Caco-2 (cell line): ENCODE measurements around the gene ITGA7. TPM values are rescaled to one million over a fixed set of nuclear protein-coding genes. Genes with fewer than 3 reads are reported as not detected.

ENCODE experiments used
- BruUV-seq: library from RNA; stranded (reverse); fragments of 400-500 nt; replicated peaks from 2 replicates; lab custom pipeline; 2021; lab: Mats Ljungman, UMichigan
- CTCF ChIA-PET: fragments of 300-600 bp; sonication (Branson Sonifier 250); formaldehyde crosslinking; loops from one replicate; lab custom pipeline; 2022; ENCODE audit warnings: antibody characterized with exemption; lab: Charles Lee
- POLR2A ChIA-PET: fragments of 300-600 bp; sonication (Branson Sonifier 250); formaldehyde crosslinking; loops from one replicate; lab custom pipeline; 2022; ENCODE audit warnings: antibody characterized with exemption; lab: Charles Lee
- DNase-seq, 2 experiments: peaks; one replicate each; pipeline versions ENCODE4 v3.0.0 to v3.0.0-alpha.2; 2020 to 2022
- H3K27me3 ChIP-seq: replicated peaks from 2 replicates; pipeline ENCODE4 v1.6.0; 2011; ENCODE audit warnings: low read length; ENCODE audit not compliant: control insufficient read depth, insufficient read depth
- H3K36me3 ChIP-seq: 2 replicates; pipeline ENCODE4 v1.5.1; 2011; ENCODE audit warnings: low read length; ENCODE audit not compliant: control insufficient read depth, insufficient read depth
- H3K4me1 ChIP-seq: fragments of 250-450 bp; sonication (Bioruptor Pico); 2 replicates; pipeline ENCODE4 v1.5.1; 2020; ENCODE audit warnings: mild to moderate bottlenecking
- H3K4me3 ChIP-seq: 2 replicates; pipeline ENCODE4 v1.5.1; 2011; ENCODE audit warnings: low read depth, mild to moderate bottlenecking, control low read depth, low read length
- H3K9me3 ChIP-seq: fragments of 250-450 bp; sonication (Bioruptor Pico); 2 replicates; pipeline ENCODE4 v1.5.1; 2020; ENCODE audit warnings: mild to moderate bottlenecking, moderate library complexity
- H3K27ac Mint-ChIP-seq: one replicate; pipeline ENCODE4 v1.8.0; 2022; ENCODE audit warnings: mixed read lengths; ENCODE audit not compliant: unreplicated experiment
- H3K27me3 Mint-ChIP-seq: one replicate; pipeline ENCODE4 v1.8.0; 2022; ENCODE audit warnings: mixed read lengths; ENCODE audit not compliant: insufficient read depth, unreplicated experiment
- H3K36me3 Mint-ChIP-seq: one replicate; pipeline ENCODE4 v1.8.0; 2022; ENCODE audit warnings: mild to moderate bottlenecking, mixed read lengths; ENCODE audit not compliant: insufficient read depth, unreplicated experiment
- H3K4me1 Mint-ChIP-seq: one replicate; pipeline ENCODE4 v1.8.0; 2022; ENCODE audit warnings: low read depth, mixed read lengths; ENCODE audit not compliant: unreplicated experiment
- H3K4me3 Mint-ChIP-seq: one replicate; pipeline ENCODE4 v1.8.0; 2022; ENCODE audit warnings: mild to moderate bottlenecking, moderate library complexity, mixed read lengths; ENCODE audit not compliant: unreplicated experiment
- H3K9me3 Mint-ChIP-seq: one replicate; pipeline ENCODE4 v1.8.0; 2022; ENCODE audit warnings: mixed read lengths; ENCODE audit not compliant: unreplicated experiment
- CTCF ChIP-seq, 2 experiments: fragments of 200-600 bp in 1 of 2; IDR thresholded peaks; 1 replicate in 1 of 2; 2 replicates in 1 of 2; pipeline versions ENCODE4 v1.5.1 to v1.8.0; 2011 to 2022; ENCODE audit warnings: antibody characterized with exemption in 1 of 2, control low read depth in 1 of 2, inconsistent platforms in 1 of 2, low read depth in 1 of 2, low read length in 1 of 2, mild to moderate bottlenecking in 1 of 2, moderate library complexity in 1 of 2; ENCODE audit not compliant: insufficient read depth in 1 of 2, severe bottlenecking in 1 of 2, unreplicated experiment in 1 of 2
- intact Hi-C: fragments of 100-400 bp; cut with micrococcal nuclease; formaldehyde crosslinking; loops from one replicate; pipeline ENCODE4 v1.10.0; 2022; ENCODE audit not compliant: unreplicated experiment
- total RNA-seq: library from RNA; stranded (reverse); gene quantifications from 2 replicates; pipeline ENCODE4 v1.2.3, GENCODE V29; 2022

ITGA7 gene
- total RNA-seq, 1 experiment from 2014 or later: 46.1 TPM

- Mint-ChIP-seq H3K27me3 (peaks cover 6% of the 10 kb centered on the region), H3K36me3 (no peaks in the 10 kb centered on the region), H3K27ac (no peak overlapping the region), H3K4me3 (no peak overlapping the region), H3K9me3 (no peaks in the 10 kb centered on the region), H3K4me1 (no peaks in the 10 kb centered on the region)
- Histone ChIP-seq H3K27me3 (no peaks in the 10 kb centered on the region), H3K36me3 (no peaks in the 10 kb centered on the region), H3K4me1 (no peaks in the 10 kb centered on the region), H3K9me3 (no peaks in the 10 kb centered on the region), H3K4me3 (no peak overlapping the region)
- DNase-seq: no peak
- ChIA-PET CTCF (no interaction called here), POLR2A (no interaction called here)
- BruUV-seq: no TSS peak
- TF ChIP-seq CTCF (IDR thresholded peaks at IDR 0.05; ENCODE audit: insufficient read depth in 1 of 2, low read depth in 1 of 2, low read length in 1 of 2, severe bottlenecking in 1 of 2, unreplicated experiment in 1 of 2): no peak
- intact Hi-C loops: no loop called here
These were observed 71.5 kb downstream of the ITGA7 start for GRCh38 chr12:55636116-55636655.

Other genes starting within 250 kb of the ITGA7 start
- gene OR6C70, start 237.8 kb downstream of the ITGA7 start, total RNA-seq: not detected in 2 replicates
- gene OR6C68, start 215.5 kb downstream of the ITGA7 start, total RNA-seq: not detected in 2 replicates
- gene OR6C4, start 158.3 kb downstream of the ITGA7 start, total RNA-seq: not detected in 2 replicates
- gene OR2AP1, start 135.4 kb downstream of the ITGA7 start, total RNA-seq: not detected in 2 replicates
- gene OR10P1, start 71.0 kb downstream of the ITGA7 start, total RNA-seq: not detected in 2 replicates
- 59.4 and 73.7 TPM in 2 replicates for gene BLOC1S1, start 8.1 kb upstream of the ITGA7 start, total RNA-seq
- 6.0 and 9.7 TPM in 2 replicates for gene RDH5, start 12.5 kb upstream of the ITGA7 start, total RNA-seq
- gene CD63, start 21.1 kb upstream of the ITGA7 start, total RNA-seq: 947 and 983 TPM in 2 replicates
- gene GDF11, start 35.2 kb upstream of the ITGA7 start, total RNA-seq: 11.0 and 13.3 TPM in 2 replicates
- 70.9 and 77.6 TPM in 2 replicates for gene SARNP, start 109.8 kb upstream of the ITGA7 start, total RNA-seq
- gene ORMDL2, start 110.1 kb upstream of the ITGA7 start, total RNA-seq: 44.0 and 48.3 TPM in 2 replicates
- gene DNAJC14, start 121.7 kb upstream of the ITGA7 start, total RNA-seq: 21.1 and 24.5 TPM in 2 replicates
- 1.9 and 2.2 TPM in 2 replicates for gene MMP19, start 135.0 kb upstream of the ITGA7 start, total RNA-seq
- gene PYM1, start 220.0 kb upstream of the ITGA7 start, total RNA-seq: 39.3 and 47.2 TPM in 2 replicates
- gene DGKA, start 223.3 kb upstream of the ITGA7 start, total RNA-seq: 19.4 and 22.2 TPM in 2 replicates